ENCODE results near the gene STAP2. TPM values are rescaled to one million over a fixed set of nuclear protein-coding genes. Genes with fewer than 3 reads are reported as not detected.

STAP2 gene
- polyA plus RNA-seq, 1 donor (not counting 4 experiments of a cell fraction or from before 2014, with no cell fraction given) = 60.0 TPM

DNA sequence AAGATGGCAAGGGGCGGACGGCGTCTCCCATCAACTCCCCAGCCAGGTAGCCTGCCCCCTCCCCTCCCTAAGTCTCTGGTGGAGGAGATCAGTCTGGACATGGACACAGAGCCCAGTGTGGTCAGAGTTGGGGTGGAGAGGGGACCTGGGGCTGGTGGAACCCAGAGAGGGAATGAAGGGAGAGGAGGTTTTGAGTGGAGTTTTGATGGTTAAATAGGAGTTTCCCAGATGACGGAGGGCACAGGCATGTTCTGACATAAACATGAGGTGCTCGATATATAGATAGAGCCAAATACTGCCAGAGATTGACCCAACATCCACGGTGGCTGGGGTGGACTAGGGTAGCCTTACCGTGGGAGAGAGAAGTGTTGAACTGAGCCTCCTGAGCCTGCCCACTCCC is 20.2 kb downstream of the STAP2 start:
- DNase-seq (ENCODE audit: low read depth, low spot score) = no peak
- FAIRE-seq = no peak
- dilution Hi-C loops (cut with MboI; ENCODE audit: extremely low pct_ligation_motif_present, low sequenced_read_pairs) = no loop called here
- Histone ChIP-seq H3K4me2 (ENCODE audit: control insufficient read depth, extremely low read depth, insufficient read depth, low read depth, low read length) (no peak overlapping the region), H3K4me3 (ENCODE audit: control insufficient read depth in 2 of 3, extremely low read depth in 1 of 3, insufficient read depth in 2 of 3, low read depth in 1 of 3, low read length in 3 of 3) (no peak overlapping the region), H4K20me1 (ENCODE audit: control insufficient read depth, extremely low read depth, insufficient read depth, low read length) (no peaks in the 10 kb centered on the region), H3K27me3 (ENCODE audit: control insufficient read depth, extremely low read depth, insufficient read depth, low read length) (no peaks in the 10 kb centered on the region), H3K9me1 (ENCODE audit: control insufficient read depth, extremely low read depth, insufficient read depth, low read length) (no peaks in the 10 kb centered on the region), H3K9me3 (ENCODE audit: control insufficient read depth, low read depth, low read length) (no peaks in the 10 kb centered on the region), H3K79me2 (ENCODE audit: control insufficient read depth, insufficient read depth, low read length) (no peaks in the 10 kb centered on the region), H2AFZ (ENCODE audit: control insufficient read depth, low read length) (no peak overlapping the region), H3K27ac (ENCODE audit: control insufficient read depth, insufficient read depth, low read length) (no peak overlapping the region), H3K36me3 (ENCODE audit: control insufficient read depth in 2 of 2, extremely low read depth in 1 of 2, insufficient read depth in 2 of 2, low read length in 2 of 2) (no peaks in the 10 kb centered on the region), H3K4me1 (ENCODE audit: control insufficient read depth, extremely low read depth, insufficient read depth, low read length) (no peaks in the 10 kb centered on the region), H3K9ac (ENCODE audit: control insufficient read depth, extremely low read depth, insufficient read depth, low read length) (no peak overlapping the region)
- TF ChIP-seq CTCF (optimal IDR thresholded peaks at IDR 0.05 in 1 of 3, IDR thresholded peaks at IDR 0.05 in 1 of 3, conservative IDR thresholded peaks at IDR 0.05 in 1 of 3; ENCODE audit: extremely low read depth in 1 of 3, insufficient read depth in 2 of 3, low read length in 3 of 3) (no peak), EZH2 (IDR thresholded peaks at IDR 0.05; ENCODE audit: low read length) (no peak)

- H3K9me3 ChIP-seq (ENCODE audit: control insufficient read depth, low read depth, low read length) = no peaks in the 10 kb centered on the region
- no peak overlapping the region for H2AFZ ChIP-seq (ENCODE audit: control insufficient read depth, low read length)
- no peaks in the 10 kb centered on the region for H3K27me3 ChIP-seq (ENCODE audit: control insufficient read depth, extremely low read depth, insufficient read depth, low read length)
- no peaks in the 10 kb centered on the region for H3K9me1 ChIP-seq (ENCODE audit: control insufficient read depth, extremely low read depth, insufficient read depth, low read length)
- no peaks in the 10 kb centered on the region for H4K20me1 ChIP-seq (ENCODE audit: control insufficient read depth, extremely low read depth, insufficient read depth, low read length)
- no peak overlapping the region for H3K4me3 ChIP-seq (ENCODE audit: control insufficient read depth in 2 of 3, extremely low read depth in 1 of 3, insufficient read depth in 2 of 3, low read depth in 1 of 3, low read length in 3 of 3)
- TF ChIP-seq EZH2 (IDR thresholded peaks at IDR 0.05; ENCODE audit: low read length) (no peak), CTCF (optimal IDR thresholded peaks at IDR 0.05 in 1 of 3, IDR thresholded peaks at IDR 0.05 in 1 of 3, conservative IDR thresholded peaks at IDR 0.05 in 1 of 3; ENCODE audit: extremely low read depth in 1 of 3, insufficient read depth in 2 of 3, low read length in 3 of 3) (no peak)
- H3K27ac ChIP-seq (ENCODE audit: control insufficient read depth, insufficient read depth, low read length) = no peak overlapping the region
- DNase-seq (ENCODE audit: low read depth, low spot score) = no peak
- no peaks in the 10 kb centered on the region for H3K36me3 ChIP-seq (ENCODE audit: control insufficient read depth in 2 of 2, extremely low read depth in 1 of 2, insufficient read depth in 2 of 2, low read length in 2 of 2)
- no peak for FAIRE-seq
- dilution Hi-C loops (cut with MboI; ENCODE audit: extremely low pct_ligation_motif_present, low sequenced_read_pairs) = no loop called here
- H3K79me2 ChIP-seq (ENCODE audit: control insufficient read depth, insufficient read depth, low read length) = no peaks in the 10 kb centered on the region
- no peak overlapping the region for H3K4me2 ChIP-seq (ENCODE audit: control insufficient read depth, extremely low read depth, insufficient read depth, low read depth, low read length)
- H3K4me1 ChIP-seq (ENCODE audit: control insufficient read depth, extremely low read depth, insufficient read depth, low read length) = no peaks in the 10 kb centered on the region
- no peak overlapping the region for H3K9ac ChIP-seq (ENCODE audit: control insufficient read depth, extremely low read depth, insufficient read depth, low read length)
These were observed 21.7 kb downstream of the STAP2 start for GRCh38 chr19:4316956-4317355.
